ENCODE data around the gene PPIP5K1.
"Not testable (repeated sequence)": the region's sequence is repeated elsewhere in the genome, so short reads cannot be mapped to it uniquely, and the experiment has no call there.

DNA sequence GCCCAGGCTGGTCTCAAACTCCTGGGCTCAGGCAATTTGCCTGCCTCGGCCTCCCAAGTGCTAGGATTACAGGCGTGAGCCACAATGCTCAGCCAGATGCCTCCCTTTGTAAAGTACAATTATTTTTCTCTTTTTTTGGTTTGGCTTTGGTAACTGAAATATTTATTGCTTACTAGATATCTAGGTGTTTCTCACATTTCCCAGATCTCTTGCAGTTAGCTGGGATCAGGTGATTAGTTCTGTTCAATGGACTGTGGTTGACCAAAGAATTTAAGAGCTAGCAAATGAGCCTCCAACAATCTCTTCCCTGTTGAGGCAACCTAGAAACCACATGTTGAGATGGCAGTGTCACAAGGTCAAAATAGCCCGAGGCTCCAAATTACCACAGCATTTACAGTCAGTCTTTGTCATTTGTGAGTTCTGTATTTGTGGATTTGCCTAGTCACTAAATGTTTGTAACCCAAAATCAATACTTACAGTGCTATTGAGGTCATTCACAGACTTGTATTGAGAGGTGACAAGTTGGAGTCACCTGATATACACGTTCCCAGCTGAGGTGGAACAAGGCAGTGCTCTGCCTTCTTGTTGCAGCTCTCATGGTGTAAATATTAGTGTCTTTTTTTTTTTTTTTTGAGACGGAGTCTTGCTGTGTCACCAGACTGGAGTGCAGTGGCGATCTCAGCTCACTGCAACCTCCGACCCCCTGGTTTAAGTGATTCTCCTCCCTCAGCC is 32.2 kb upstream of the PPIP5K1 start:
- not testable (repeated sequence) for TF ChIP-seq POLR2AphosphoS5, POLR2A (IDR thresholded peaks at IDR 0.05)
- TF ChIP-seq, protein P1, sequence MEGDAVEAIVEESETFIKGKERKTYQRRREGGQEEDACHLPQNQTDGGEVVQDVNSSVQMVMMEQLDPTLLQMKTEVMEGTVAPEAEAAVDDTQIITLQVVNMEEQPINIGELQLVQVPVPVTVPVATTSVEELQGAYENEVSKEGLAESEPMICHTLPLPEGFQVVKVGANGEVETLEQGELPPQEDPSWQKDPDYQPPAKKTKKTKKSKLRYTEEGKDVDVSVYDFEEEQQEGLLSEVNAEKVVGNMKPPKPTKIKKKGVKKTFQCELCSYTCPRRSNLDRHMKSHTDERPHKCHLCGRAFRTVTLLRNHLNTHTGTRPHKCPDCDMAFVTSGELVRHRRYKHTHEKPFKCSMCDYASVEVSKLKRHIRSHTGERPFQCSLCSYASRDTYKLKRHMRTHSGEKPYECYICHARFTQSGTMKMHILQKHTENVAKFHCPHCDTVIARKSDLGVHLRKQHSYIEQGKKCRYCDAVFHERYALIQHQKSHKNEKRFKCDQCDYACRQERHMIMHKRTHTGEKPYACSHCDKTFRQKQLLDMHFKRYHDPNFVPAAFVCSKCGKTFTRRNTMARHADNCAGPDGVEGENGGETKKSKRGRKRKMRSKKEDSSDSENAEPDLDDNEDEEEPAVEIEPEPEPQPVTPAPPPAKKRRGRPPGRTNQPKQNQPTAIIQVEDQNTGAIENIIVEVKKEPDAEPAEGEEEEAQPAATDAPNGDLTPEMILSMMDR (IDR thresholded peaks at IDR 0.05): not testable (repeated sequence)
